Measurements from ENCODE around the gene GSN. TPM values are rescaled to one million over a fixed set of nuclear protein-coding genes. Genes with fewer than 3 reads are reported as not detected.

Gene GSN
- total and polyA plus RNA-seq, 10 of the 15 experiments (the other 5 are each of a cell fraction or from before 2014, with no cell fraction given) = 0.66 to 9.2 (median 6.2) TPM

- Histone ChIP-seq H3K9me3 (replicated peaks; ENCODE audit: control insufficient read depth, insufficient read depth, low read length) (no peaks in the 10 kb centered on the region), H2AFZ (ENCODE audit: control insufficient read depth, low read depth, low read length) (no peak overlapping the region), H3K79me2 (ENCODE audit: control insufficient read depth, insufficient read depth, low read length) (no peaks in the 10 kb centered on the region), H3K9ac (ENCODE audit: control insufficient read depth, insufficient read depth, low read length) (no peak overlapping the region), H3K36me3 (ENCODE audit: control insufficient read depth in 2 of 2, insufficient read depth in 2 of 2, low read length in 1 of 2) (no peaks in the 10 kb centered on the region), H3K27ac (ENCODE audit: control insufficient read depth, insufficient read depth) (no peak overlapping the region), H3K27me3 (replicated peaks in 1 of 2; ENCODE audit: control insufficient read depth in 2 of 2, insufficient read depth in 2 of 2, low read length in 1 of 2) (no peaks in the 10 kb centered on the region), H3K4me2 (ENCODE audit: control insufficient read depth, insufficient read depth) (no peak overlapping the region), H3K4me3 (no peak overlapping the region), H4K20me1 (ENCODE audit: control insufficient read depth, insufficient read depth) (no peaks in the 10 kb centered on the region), H3K4me1 (ENCODE audit: control insufficient read depth, insufficient read depth, low read length) (peaks cover 4% of the 10 kb centered on the region; the same call in 1 of the 2 replicates)
- intact Hi-C loops (cut with micrococcal nuclease; ENCODE audit: unreplicated experiment) = no loop called here
- ATAC-seq = no peak
- WGBS (ENCODE audit: insufficient coverage, insufficient replicate concordance, low lambda C conversion rate, missing lambda C conversion rate) = 58% methylated on average over 5 of the region's 5 CpGs
- ChIA-PET CTCF (interaction anchor here (1.3 to 1.7 kb wide), 2 partner anchors 18 to 345 kb away, joined by 3 to 4 read pairs; no protein-coding TSS in a partner anchor), POLR2A (no interaction called here), RAD21 (ENCODE audit: unreplicated experiment) (no interaction called here), SMC1A (ENCODE audit: uncharacterized antibody, unreplicated experiment) (no interaction called here)
- in situ Hi-C loops (cut with MboI) = no loop called here
- TF ChIP-seq STAT3 (IDR thresholded peaks at IDR 0.05; ENCODE audit: low read depth, low read length) = no peak
- no peak for TF ChIP-seq PKNOX1 (IDR thresholded peaks at IDR 0.05)
- no peak for TF ChIP-seq HDGF (IDR thresholded peaks at IDR 0.05)
- TF ChIP-seq TCF7 (IDR thresholded peaks at IDR 0.05; ENCODE audit: borderline replicate concordance) = no peak
- no peak for TF ChIP-seq CEBPZ (IDR thresholded peaks at IDR 0.05; ENCODE audit: low read depth, low read length)
- FAIRE-seq = no peak
- BruUV-seq (replicated peaks) = no TSS peak
- no peak for DNase-seq (ENCODE audit: low read depth, low spot score)
These were observed 27.8 kb downstream of the GSN start for GRCh38 chr9:121295662-121296191.
